Measurements from ENCODE around the gene BCKDHA. TPM values are rescaled to one million over a fixed set of nuclear protein-coding genes. Genes with fewer than 3 reads are reported as not detected.

The BCKDHA gene
- total RNA-seq, 1 experiment from 2014 or later, result 17.7 TPM

- TF ChIP-seq REST (IDR thresholded peaks at IDR 0.05; ENCODE audit: low read depth) (no peak), TCF7L2 (IDR thresholded peaks at IDR 0.05; ENCODE audit: borderline replicate concordance, extremely low read depth, insufficient read depth, insufficient read length) (no peak), CEBPB (IDR thresholded peaks at IDR 0.05; ENCODE audit: low read depth) (no peak), SIN3A (IDR thresholded peaks at IDR 0.05; ENCODE audit: low read depth) (no peak), ZNF274 (IDR thresholded peaks at IDR 0.05; ENCODE audit: low read depth, low read length) (no peak), MAX (IDR thresholded peaks at IDR 0.05) (no peak), POLR2AphosphoS5 (IDR thresholded peaks at IDR 0.05; ENCODE audit: low read depth, low read length) (no peak), FOSL1 (IDR thresholded peaks at IDR 0.05; ENCODE audit: low read depth) (no peak), EZH2phosphoT487 (IDR thresholded peaks at IDR 0.05; ENCODE audit: borderline replicate concordance) (no peak), ZBTB33 (IDR thresholded peaks at IDR 0.05; ENCODE audit: extremely low read depth, insufficient replicate concordance, low read length) (no peak), POLR2A (IDR thresholded peaks at IDR 0.05; ENCODE audit: borderline replicate concordance, extremely low read depth, insufficient read depth, insufficient read length) (no peak)
Measured at GRCh38 chr19:41449079-41449864, 51.7 kb downstream of the BCKDHA start (continued).

All from HCT116 (cell line).